Measurements from ENCODE around the gene BGLAP.

BGLAP gene

GRCh38 chr1:156270314-156270713, 28.3 kb downstream of the BGLAP start:
- TF ChIP-seq CTCF (IDR thresholded peaks at IDR 0.05; ENCODE audit: extremely low read depth, missing control alignments), result no peak
- DNase-seq (ENCODE audit: low spot score), result no peak

- DNase-seq (ENCODE audit: low spot score), result no peak
- TF ChIP-seq CTCF (IDR thresholded peaks at IDR 0.05; ENCODE audit: extremely low read depth, missing control alignments), result no peak
Measured at GRCh38 chr1:156276532-156276931, 34.5 kb downstream of the BGLAP start.

- DNase-seq (ENCODE audit: low spot score), result no peak
- TF ChIP-seq CTCF (IDR thresholded peaks at IDR 0.05; ENCODE audit: extremely low read depth, missing control alignments), result no peak
Measured at GRCh38 chr1:156276966-156277381, 35.0 kb downstream of the BGLAP start.

- DNase-seq (ENCODE audit: low spot score), result no peak
- no peak for TF ChIP-seq CTCF (IDR thresholded peaks at IDR 0.05; ENCODE audit: extremely low read depth, missing control alignments)
Measured at GRCh38 chr1:156279837-156280236, 37.9 kb downstream of the BGLAP start.

- peak; percentile 15 for TF ChIP-seq CTCF (IDR thresholded peaks at IDR 0.05; ENCODE audit: extremely low read depth, missing control alignments)
- peak; percentile 57 for DNase-seq (ENCODE audit: low spot score)
Measured at GRCh38 chr1:156281281-156281680, 39.3 kb downstream of the BGLAP start.

GRCh38 chr1:156281693-156282478, 39.9 kb downstream of the BGLAP start:
- no peak for TF ChIP-seq CTCF (IDR thresholded peaks at IDR 0.05; ENCODE audit: extremely low read depth, missing control alignments)
- DNase-seq (ENCODE audit: low spot score), result no peak

- TF ChIP-seq CTCF (IDR thresholded peaks at IDR 0.05; ENCODE audit: extremely low read depth, missing control alignments), result no peak
- DNase-seq (ENCODE audit: low spot score), result peak; percentile 97
Measured at GRCh38 chr1:156282479-156283222, 40.7 kb downstream of the BGLAP start, which contains the start of gene SMG5. Gene SMG5 (minus strand): TSS chr1:156282825. CDS start chr1:156282680, 145 bp downstream.
